Endometrium (tissue), 2 donors: ENCODE data around the gene MLIP.
"Not testable (repeated sequence)": the region's sequence is repeated elsewhere in the genome, so short reads cannot be mapped to it uniquely, and the experiment has no call there.

Source experiments
- FAIRE-seq: peaks from 2 replicates; lab custom pipeline; 2012; peaks lifted over from hg19 to GRCh38; lab: Jason Lieb, UNC
- donor health status: control.
- donor health status: control.

Gene MLIP

DNA sequence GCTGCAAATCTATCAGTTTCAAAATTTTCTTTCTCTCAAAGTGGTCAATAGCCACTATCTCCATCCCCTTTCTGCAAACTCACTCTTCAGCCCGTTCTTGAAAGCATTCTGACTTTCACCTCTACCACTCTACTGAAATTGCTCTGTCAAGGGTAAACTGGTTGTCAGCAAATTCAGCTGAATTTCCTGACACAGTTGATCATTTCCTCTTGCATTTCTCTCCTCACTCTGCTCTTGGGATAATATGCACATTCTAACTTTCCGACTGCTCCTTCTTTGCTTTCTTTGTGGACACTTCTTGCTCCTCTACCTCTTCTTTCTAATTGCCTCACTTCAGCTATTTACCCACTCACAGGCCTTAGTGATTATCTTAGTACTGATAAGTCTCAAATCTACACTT lies 123.3 kb downstream of the MLIP start:
- no peak for FAIRE-seq

DNA sequence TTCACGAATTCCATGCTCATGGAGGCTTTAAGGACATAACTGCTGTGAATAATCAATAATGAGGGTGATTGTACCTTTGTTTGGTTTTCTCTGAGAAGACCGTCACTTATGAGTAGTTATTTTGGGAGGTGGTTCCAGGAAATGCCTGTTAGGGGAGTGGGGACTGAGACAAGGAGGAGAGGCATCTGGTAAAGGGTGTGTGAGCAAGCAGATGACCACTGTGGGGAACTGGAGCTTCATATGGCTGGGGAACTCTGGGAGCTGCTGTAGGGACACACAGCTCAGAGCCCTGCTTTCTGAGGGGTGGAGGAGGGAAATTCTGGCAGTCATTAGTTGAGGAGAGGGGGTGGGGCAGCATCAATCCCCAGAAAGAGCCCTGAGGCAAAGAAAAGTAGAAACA lies 125.7 kb downstream of the MLIP start:
- FAIRE-seq = no peak

DNA sequence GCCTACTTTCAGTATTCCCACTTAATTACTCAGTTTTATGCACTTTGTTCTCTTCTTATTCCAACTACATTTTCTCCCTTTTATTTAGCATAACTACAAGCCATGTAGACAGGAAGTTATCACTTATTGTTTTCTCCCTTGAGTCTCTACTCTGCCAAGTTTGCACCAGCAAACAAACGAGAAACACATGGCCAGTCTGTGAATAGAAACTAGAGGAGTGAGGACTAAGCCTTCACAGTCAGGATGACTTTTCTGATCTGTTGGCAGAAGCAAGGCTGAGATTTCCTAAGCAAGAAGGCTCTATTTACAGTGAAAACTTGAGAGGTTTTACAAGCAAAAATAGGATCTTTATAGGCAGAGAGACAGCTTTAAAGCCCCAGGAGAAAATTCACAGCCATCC lies 127.2 kb downstream of the MLIP start:
- FAIRE-seq = peak; percentile 98

DNA sequence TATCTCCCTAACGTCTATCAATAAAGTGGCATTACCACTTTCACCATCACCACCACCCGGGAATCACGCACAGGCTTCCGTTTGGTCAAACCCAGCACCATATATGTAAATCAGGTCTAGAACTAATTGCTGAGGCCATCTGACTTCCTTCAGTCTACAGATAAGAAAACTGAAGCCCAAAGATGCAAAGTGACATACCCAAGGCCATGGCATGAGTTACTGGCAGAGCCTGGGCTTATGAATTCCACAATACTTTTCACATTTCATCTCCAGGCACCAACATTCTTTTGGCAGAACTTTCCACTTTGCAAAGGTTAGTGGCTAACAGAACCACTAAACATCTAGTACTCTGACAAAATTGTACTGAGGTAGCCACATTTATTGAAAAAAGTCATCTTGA lies 132.5 kb downstream of the MLIP start:
- no peak for FAIRE-seq

DNA sequence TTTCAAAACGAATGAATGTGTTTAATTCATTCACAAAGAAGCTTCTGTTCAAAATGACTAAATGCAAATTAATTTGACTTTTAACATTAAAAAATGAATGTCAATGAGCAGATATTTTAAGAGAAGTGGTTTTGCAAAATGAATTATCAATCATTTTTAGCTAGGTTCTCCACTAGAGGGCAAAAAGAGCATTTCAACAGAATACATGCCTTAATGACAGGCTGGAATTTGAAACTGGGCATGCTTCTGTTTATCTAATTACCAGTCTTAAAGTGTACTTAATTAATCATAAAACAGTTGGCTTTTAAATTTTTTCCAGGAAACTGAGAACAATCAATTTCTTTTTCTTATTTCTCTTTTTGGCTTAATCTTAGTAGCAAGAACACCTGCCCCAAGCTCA lies 133.2 kb downstream of the MLIP start:
- peak; percentile 76 for FAIRE-seq

DNA sequence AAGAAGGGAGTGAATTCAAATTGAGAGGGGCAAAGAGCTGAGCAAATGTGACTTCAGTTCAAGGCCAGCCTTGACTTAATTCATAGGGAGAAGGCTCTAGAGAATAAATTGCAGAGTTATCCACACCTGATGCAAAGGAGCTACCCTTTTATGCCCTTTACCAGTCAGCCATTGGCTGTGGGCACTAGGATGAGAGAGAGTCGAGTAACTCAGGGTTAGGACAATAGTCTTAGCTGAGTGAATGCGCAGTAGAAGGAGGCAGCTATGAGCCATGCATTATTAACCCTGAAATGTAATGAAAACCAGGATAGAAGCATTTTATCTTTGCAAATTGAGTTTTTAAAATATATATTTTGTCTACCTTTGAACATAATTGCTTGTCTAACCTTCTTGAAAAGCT lies 134.0 kb downstream of the MLIP start:
- no peak for FAIRE-seq

DNA sequence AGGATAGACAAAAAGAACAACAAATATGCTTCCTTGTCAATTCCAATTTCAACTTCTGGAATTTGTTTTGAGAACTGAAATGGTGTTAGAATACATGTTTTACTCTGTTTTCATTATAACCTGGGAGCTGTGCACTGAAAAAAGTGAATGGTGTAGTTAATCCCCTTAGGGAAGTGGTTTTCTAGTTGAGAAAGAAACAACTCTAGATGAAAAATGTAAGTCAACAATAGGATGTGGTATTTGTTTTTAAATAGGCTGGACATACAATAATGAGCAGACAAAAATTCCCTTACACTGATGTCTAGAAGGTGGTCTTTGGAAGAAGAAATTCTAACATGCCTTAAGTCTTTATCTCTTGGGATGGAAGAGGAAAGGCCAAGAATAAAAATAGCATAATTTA lies 137.1 kb downstream of the MLIP start:
- no peak for FAIRE-seq

DNA sequence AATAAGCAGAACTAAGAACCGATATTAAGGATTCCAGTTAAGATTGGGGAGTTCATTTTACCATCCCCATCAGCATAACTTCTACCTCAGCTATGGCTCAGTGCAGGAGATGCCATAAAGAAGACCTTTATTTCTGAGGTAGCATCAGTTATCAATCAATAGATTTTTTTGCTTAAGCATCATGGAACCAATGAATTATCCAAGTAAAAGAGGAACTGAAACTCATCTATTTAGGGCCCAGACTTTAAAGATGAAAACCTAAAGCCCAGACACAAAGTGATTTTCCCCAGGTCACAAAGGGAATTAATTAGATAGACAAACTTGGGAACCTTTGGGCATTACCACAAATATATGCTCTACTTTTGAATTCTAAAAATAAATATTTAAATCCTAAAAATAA lies 137.8 kb downstream of the MLIP start:
- FAIRE-seq = no peak

DNA sequence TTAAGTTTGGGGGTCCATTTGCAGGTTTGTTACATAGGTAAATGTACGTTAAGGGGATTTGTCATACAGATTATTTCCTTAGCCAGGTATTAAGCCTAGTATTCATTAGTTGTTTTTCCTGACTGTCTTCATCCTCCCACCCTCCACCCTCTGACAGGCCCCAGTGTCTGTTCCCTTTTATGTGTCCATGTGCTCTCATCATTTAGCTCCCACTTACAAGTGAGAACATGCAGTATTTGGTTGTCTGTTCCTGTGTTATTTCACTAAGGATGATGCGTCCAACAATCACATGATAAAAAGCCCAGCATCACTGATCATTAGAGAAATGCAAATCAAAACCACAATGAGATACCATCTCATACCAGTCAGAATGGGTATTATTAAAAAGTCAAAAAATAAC lies 138.6 kb downstream of the MLIP start:
- not testable (repeated sequence) for FAIRE-seq

DNA sequence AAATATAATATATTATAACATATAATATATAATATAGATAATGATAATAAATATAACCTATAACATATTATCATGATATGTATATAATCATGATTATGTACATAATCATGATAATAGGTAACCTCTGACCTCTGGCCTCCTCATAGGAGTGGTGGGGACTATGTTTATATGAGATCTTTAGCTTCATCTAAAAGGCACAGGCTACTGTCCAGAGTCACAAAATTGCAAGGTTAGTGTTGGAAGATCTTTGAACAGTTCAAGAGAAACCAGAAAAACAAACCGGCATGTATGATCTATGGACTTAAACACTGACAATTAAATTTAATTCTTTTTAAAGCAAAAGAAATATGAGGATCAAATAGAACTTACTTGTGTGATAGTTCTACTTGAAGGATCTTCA lies 141.3 kb downstream of the MLIP start:
- no peak for FAIRE-seq

DNA sequence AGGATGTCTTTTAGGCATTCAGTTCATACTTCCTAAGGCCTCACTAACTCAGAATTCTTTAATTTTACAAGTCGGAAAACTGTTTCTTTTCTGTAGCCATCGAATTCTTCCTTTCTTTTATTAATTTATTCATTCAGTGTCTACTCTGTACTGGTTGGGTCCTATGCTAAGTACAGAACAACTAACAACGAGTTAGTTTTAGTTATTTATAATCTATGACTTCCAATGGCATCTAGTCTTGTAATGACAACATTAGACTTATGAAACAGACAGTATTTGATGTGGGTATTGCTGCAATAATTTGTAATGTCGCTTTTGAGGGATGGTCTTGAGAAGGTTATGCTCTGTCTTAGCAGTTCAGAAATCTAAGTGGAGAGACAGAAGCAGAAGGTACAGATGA lies 141.7 kb downstream of the MLIP start:
- FAIRE-seq = no peak

DNA sequence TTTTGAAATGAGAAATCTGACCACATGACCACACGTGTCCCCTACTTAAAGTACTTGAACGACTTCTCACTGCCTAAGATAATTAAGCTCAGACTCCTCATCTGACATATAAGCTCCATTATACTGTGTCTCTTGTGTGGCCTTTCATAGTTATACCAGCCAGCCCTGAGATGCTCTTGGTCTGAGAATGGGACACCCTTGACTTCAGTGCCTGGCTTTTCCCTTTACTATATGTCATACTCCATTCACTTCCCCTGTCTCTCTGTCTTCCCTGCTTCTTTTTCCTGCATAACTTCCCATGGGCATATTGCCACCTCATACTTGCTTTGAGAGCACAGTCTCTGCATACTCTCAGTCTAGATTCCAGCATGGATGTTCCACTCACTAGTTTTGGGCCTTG lies 143.6 kb downstream of the MLIP start:
- FAIRE-seq = no peak

DNA sequence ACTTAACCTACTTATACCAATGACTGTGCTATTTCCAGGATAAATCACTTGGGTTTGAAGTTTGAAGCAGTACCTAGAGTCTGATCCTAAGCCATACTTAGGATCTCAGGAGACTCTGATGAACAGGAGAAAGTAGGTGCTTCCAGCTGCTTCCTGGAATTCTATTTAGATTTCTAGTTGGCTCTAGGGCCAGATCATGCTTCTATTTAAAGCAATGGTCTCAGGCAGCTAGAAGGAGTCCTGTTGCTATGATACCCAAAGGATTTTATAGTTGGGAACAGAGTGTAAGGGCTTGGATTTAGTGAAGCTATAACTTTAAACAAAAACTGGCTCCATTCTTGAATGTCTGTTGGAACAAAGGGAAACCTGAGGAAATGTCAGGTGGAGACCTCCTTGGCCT lies 144.6 kb downstream of the MLIP start:
- FAIRE-seq = no peak

DNA sequence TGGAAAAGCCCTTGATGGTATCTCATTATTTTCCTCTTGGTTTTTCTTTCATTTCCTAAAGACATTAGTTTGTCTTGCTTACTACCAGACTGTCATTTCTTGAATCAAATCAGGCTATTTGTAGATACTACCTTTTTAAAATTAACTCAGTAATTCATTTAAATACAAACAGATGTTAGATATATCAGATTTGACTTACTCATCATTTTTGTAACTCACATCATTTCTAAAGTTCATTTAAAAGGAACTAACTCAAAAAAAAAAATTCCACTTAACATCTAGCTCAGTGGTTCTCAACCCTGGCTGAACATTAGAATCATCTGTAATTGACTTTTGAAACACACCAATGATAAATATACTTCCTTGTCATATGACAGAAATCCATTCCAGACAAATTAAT lies 148.8 kb downstream of the MLIP start:
- peak; percentile 26 for FAIRE-seq

DNA sequence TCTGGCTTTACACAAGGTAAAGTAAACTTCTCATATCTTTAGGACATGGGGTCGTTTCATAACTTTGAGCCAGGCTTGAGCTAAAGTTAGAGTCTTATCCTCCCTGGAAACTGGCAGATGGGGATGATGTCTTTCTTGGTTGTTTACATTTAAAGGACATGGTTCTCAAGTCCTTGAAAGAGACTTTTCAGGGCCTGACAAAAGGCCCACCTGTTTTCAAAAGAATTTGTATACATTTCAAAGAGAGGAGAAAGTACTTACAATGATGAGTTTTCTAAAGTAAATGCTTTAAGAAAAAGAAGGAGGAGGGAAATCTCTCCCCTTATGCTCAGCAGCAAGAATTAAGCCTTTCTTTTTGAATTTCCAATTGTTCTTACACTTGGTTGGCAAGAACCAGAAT lies 151.3 kb downstream of the MLIP start:
- no peak for FAIRE-seq

DNA sequence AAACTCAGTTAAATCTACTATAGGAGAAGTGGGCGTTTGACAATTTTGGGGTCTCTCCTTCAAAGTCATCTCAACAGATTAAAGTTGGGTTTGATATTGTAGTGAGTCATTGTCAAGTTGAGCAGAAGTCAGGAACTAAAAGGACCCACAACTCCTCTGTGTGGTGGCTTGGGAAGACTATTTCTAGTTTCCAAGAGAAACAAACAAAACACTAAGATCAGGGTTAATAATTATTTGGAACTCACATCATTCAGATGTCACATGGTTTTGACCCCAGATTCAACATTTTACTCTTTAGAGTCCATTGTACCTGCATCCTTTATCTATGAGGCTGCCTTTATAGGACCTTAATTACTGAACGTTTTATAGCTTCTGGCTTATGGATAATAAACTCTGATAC lies 151.7 kb downstream of the MLIP start:
- no peak for FAIRE-seq

DNA sequence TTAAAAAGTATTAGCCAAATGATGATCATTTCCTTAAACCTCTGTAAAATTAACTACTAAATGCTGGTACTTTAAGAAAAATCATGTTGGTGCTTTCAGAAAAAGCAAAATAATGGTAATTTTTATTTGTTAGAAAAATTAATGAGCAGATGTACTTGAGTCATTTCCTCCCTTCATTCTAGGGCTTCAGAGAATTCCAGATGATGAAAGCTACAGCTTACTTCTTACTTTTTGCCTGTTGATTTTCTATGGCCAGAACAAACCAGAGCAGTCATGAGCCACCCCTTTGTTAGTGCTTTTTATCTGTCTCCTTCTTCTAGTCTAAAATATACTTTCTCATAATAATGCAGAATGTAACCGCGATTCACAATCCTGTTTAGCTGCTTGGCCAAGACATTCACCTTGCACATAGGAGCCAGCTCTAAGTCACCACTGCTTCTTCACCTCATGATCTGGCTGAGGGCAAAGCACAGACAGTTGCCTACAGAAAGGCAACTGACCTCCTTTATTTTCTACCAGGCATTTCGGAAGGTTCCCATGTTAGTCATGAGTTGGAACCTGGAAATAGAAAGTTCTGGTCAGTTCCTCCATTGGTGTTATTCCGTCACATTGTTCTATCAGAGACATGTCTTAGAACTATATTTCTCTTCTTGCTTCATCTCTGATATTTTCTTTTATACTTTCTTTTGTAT lies 153.5 kb downstream of the MLIP start:
- no peak for FAIRE-seq

DNA sequence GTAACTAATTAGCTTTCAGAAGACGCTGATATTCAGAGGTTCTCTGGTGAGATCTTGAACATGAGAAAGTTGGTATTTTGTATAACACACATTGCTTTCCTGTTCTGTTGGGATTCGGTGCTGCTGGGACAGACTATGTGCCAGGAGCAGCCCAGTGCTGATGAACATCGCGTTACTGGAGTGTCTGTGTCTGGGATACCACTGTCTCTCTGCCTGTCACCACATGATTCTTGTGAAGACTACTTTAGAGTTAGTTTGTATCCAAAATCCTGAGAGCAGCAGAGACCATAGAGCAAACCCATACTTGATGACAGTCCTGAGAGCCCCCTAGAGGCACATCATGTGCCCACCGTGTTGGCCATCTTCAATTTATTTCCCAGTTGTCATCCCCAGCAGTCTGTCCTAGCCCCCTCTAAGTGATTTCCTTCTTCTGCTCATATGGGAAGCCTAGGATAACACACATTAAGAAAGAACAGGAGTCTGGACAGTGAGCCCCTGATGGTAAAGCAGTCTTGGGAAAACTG lies 155.2 kb downstream of the MLIP start:
- FAIRE-seq = no peak

DNA sequence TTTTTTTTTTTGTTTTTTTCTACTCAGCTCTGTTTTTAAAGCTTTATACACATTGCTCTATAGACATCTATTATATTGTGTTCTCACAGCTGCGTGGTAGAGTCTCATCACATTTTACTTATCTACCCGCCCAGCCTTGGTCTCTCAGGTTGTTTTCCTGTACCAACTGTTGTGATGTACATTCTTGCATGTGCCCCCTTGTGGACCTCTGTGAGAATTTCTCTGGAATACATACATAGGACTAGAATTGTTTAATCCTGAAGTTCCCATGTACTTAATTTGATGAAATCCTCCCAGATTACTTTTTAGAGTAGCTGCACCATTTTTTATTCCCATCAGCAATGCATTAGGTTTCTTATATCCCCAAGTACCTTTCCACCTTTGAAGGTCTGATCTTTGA lies 156.6 kb downstream of the MLIP start:
- FAIRE-seq = no peak

DNA sequence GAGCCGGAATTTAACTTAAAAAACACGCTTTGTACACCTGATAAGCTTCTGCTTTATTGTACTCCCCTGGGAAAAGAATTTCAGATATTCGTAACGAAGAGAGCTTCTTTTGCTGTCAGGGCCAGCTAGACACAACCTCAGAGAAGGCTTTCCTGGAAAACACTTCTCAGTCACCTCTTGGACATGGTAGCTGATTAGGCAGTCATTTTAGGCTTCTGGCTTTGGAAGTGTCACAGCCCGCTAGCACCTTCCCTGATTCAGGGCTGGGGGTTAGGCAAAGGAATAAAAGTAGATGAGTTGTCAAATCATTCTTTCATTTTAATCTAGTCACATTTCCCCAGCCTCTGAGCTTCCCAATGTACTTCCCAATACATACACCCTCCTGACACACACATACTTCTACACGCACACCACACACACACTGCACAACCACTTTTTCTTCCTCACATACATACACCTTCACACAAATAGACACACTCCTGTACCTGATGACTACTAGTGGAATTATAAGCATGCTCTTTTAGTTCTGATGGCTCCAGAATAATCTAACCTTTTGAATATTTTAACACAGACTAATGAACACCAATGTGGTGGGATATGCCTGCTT lies 162.1 kb downstream of the MLIP start:
- FAIRE-seq = no peak

DNA sequence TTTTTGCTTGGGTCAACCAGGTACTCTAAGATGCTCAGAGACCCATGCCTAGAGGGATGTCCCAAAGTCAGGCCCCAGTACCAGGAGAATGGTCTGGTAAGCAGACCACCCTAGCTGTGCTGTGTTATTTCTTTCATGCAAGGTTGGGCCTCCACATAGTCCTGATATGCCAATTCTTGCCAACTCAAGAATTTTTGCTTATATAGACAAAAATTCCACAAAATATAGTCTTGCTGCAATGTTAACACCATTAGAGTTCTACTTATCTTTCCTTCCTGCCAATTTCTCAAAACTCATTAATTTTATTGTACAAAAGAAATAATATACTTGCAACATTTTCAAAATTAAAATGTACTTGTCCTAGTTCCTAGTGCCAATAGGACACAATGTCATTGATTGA lies 163.1 kb downstream of the MLIP start:
- FAIRE-seq = no peak

DNA sequence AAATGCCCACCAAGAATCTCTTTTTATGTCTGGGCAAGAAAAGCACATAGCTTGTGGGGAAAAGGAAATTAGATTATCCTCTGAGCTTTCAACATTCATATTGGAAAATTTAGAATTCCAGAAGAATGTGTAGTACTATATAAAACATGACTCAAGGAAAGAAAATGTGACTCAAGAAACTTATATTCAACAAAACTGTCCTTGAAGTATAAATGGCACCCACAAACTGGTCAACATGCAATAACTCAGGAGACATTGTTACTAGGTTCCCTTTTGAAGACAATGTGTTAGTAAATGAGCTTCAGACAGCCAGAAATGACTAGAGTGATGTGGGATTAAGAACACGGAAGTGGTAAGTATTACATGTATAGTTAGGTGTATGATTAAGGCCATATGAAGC lies 170.9 kb downstream of the MLIP start:
- no peak for FAIRE-seq

DNA sequence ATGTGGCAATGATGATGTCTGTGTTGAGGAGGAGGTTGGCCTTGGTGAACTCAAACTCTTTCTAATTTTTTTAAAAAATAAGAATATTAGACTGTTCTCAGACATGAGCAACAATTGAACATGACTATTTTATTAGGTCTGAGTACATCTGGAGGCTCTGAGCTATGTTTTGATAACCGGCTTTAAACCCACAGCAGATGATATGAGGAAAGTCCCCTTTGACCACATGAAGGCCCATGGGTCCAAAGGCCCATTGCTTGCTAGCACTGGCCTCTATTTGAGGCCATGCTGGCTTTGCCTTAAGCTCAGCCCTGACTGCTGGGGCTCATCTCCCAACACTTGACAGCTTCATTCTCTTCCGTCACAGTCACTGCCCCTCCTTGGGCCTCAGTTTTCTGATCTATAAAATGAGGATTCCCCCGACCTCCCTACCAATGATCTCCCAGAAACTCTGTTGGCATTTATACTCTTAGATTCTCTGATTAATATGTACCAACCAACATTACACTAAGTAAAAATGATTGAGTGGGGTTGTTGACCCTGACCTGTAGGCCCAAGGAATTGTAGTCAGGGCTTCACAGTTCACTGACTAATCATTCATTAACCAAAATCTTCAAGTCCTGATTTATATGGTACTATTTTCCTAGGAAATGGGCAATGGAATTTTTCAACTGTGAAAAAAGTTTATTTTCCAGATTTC lies 173.1 kb downstream of the MLIP start:
- FAIRE-seq = no peak

DNA sequence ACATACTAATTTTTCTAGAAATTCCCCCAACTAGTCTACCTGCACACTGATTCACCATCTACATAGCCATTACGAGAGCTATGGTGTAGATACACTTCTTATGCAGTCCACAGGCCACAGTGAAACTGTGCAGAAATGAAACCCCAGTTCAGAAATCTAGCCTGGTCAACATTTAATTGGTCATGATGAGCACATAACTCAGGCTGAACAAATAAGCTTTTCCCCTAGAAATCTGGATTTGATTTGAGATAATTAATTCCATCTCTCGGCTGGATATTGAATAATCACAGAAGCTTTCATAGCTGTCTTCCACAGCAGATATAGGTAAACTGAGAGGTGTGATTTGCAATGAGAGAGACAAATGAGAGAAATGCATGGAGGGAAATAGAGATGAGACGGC lies 174.4 kb downstream of the MLIP start:
- no peak for FAIRE-seq
